Kidney capillary endothelial cell (primary cell): ENCODE results near the gene PPP1R1A.

ENCODE experiments used
- DNase-seq: peaks from one replicate; pipeline ENCODE4 v3.0.0-alpha.2; 2018; ENCODE audit warnings: low spot score

The PPP1R1A gene

DNA sequence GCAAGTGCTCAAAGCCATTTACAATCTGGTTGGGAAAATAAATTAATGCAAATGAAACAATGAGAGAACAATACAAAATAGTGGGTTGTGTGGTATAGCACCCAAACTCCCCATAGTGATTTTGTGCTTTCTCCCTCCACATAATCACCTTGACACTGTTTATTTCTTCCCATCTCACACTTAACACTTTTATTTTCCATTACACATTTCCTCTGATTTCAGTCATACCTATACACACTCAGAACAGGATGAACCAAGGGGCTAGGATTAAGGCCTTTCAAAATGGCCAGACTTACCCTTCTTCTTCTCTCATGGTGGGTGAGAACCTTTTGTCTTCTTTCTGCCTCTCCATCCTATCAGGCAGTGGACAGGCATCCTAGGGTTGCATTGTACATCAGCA, 53.0 kb downstream of the PPP1R1A start:
- DNase-seq = no peak

DNA sequence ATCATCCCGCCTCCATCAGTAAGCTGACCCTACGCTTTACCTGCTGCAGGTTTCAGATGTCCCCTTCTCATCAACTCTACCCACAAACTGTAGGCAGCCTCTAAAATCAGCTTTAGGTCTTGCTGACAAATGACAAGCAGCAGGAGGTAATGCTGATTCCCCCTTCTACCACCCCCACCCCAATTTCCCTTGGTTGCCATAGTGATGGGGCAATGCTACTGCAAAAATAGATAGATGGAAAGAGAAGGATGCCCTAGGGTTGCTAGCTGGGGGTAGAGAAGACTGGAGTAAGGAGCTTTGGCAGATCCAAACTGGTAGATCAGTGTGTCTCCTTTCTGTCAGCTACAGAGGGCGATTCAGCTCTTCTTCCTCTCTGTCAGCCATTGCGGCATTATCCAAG, 58.9 kb downstream of the PPP1R1A start:
- no peak for DNase-seq
